Measurements from ENCODE around the gene OTULIN.

The OTULIN gene

GRCh38 chr5:14744296-14745187, 80.0 kb downstream of the OTULIN start:
- DNase-seq, result no peak

DNA sequence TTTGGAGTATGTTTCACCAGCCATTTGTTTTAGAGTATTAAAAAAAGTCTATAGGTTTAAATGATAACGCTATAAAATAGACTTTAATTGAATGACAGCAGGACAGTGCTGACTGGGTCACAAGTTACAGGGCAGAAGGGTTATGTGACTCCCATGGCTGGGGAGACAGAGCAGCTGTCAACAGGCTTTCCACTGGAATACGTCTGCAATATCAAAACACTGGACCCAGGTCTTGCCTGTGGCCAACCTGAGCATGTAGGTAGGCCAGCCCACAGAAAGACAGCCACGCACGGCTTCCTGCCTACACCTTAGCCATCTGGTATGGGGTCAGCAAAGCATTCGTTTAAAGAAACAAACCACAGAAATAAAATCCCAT, 80.7 kb downstream of the OTULIN start:
- no peak for DNase-seq

DNA sequence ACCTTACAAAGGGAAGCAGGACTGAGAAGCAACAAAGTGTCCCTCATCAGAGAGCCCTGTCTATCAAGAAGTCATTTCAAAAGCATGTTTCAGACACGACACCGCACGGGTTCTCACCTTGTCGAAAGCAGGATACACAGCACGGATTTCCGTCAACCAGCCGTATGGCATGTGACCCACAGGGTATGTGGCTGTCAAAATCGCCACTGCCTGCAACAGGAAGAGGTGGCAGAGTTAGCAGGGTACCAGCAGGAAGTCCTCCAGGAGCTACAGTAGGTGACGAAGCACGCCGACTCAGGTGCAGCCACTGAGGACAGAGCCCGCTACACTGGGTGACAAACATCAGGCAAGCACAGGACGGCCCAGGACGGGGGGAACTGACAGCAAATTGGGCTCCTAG, 81.2 kb downstream of the OTULIN start:
- no peak for DNase-seq

DNA sequence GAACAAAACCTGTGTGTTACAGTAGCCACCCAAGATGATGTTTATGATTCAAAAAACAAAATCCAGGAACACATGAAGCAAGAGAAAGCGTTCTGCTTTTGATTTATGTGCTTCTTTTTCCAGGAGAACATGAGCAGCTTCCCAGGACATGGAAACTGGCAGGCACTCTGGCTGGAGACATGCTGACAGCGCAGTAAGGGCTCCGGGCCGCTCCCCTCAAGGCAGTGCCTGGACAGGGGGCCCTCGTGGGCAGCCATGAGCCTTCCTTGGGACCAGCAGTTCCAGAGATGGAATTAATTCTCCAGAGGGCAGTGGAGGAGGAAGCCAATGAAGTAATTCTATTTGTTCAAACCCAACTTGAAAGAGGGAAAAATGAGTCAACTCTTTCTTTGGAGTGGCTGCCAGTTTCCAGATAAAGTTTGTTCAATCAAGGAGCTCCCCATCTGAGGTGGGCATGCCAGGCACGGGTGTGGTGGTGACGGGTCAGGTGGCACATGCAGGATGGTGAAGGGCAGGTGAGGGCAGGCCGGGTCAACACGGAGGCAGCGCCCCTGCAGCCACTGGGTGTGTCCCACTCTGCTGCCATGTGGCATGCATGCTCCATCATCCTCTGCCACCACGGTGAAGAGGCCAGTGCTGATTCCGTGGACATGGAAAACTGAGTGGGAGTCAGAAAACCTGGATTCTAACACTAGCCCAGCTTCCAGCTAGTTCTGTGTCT, 83.8 kb downstream of the OTULIN start:
- DNase-seq, result no peak

All from stimulated activated CD4-positive, alpha-beta T cell treated with anti-CD3 and anti-CD28 coated beads, Interleukin-12 subunit alpha, Interleukin-12 subunit beta, amount 100 ng/mL, for 4 hours (primary cell).